Measurements from ENCODE around the gene PAMR1.

DNA sequence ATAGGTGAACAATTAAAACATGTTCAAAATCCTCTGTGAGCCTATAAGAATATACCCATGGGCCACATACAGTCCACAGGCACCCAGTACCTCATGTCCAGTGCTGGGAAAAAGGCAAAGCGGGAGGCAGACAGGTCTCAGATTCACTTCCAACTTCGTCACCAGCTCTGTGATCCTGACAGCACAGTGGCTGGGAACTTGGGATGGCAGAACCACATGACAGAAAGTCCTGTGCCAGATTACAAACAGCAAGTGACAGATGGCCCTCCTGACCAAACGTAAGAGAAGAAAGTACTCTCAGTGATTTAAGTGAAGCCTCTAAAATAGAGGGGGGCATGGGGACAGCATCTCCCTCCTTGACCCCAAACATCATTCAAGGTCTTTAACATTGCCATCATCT is 111.8 kb downstream of the PAMR1 start:
- TF ChIP-seq, protein P1, sequence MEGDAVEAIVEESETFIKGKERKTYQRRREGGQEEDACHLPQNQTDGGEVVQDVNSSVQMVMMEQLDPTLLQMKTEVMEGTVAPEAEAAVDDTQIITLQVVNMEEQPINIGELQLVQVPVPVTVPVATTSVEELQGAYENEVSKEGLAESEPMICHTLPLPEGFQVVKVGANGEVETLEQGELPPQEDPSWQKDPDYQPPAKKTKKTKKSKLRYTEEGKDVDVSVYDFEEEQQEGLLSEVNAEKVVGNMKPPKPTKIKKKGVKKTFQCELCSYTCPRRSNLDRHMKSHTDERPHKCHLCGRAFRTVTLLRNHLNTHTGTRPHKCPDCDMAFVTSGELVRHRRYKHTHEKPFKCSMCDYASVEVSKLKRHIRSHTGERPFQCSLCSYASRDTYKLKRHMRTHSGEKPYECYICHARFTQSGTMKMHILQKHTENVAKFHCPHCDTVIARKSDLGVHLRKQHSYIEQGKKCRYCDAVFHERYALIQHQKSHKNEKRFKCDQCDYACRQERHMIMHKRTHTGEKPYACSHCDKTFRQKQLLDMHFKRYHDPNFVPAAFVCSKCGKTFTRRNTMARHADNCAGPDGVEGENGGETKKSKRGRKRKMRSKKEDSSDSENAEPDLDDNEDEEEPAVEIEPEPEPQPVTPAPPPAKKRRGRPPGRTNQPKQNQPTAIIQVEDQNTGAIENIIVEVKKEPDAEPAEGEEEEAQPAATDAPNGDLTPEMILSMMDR (IDR thresholded peaks at IDR 0.05; ENCODE audit: insufficient read depth, low read length, poor library complexity, severe bottlenecking), result no peak
- no peak for TF ChIP-seq EZH2phosphoT487 (conservative IDR thresholded peaks at IDR 0.05; ENCODE audit: low read length)

All from SU-DHL-6 (cell line).